Chondrocyte (in vitro differentiated cells): ENCODE data around the gene PHTF2. TPM values are rescaled to one million over a fixed set of nuclear protein-coding genes. Genes with fewer than 3 reads are reported as not detected.

Experiments
- DNase-seq: peaks from one replicate; pipeline ENCODE4 v3.0.0; 2021; ENCODE audit warnings: mixed read lengths, low spot score
- H3K27ac Mint-ChIP-seq: one replicate; pipeline ENCODE4 v1.8.0; 2021; ENCODE audit warnings: mild to moderate bottlenecking, moderate library complexity, mixed read lengths; ENCODE audit not compliant: unreplicated experiment
- H3K27me3 Mint-ChIP-seq: 2 replicates; pipeline ENCODE4 v1.8.0; 2021; ENCODE audit warnings: low read depth, mixed read lengths
- H3K36me3 Mint-ChIP-seq: 2 replicates; pipeline ENCODE4 v1.8.0; 2021; ENCODE audit warnings: low read depth, mixed read lengths
- H3K4me1 Mint-ChIP-seq: 2 replicates; pipeline ENCODE4 v1.8.0; 2021; ENCODE audit warnings: low read depth, mild to moderate bottlenecking, mixed read lengths
- H3K4me3 Mint-ChIP-seq: one replicate; pipeline ENCODE4 v1.8.0; 2021; ENCODE audit warnings: mild to moderate bottlenecking, moderate library complexity, mixed read lengths; ENCODE audit not compliant: unreplicated experiment
- H3K9me3 Mint-ChIP-seq: 2 replicates; pipeline ENCODE4 v1.8.0; 2021; ENCODE audit warnings: low read depth, mixed read lengths
- CTCF ChIP-seq: fragments of 200-600 bp; sonication (generic); IDR thresholded peaks from 2 replicates; pipeline ENCODE4 v1.5.0; 2021; ENCODE audit warnings: antibody characterized with exemption, mild to moderate bottlenecking, moderate library complexity
- total RNA-seq: library from RNA; stranded (reverse); gene quantifications from 3 replicates; pipeline ENCODE4 v1.2.1, GENCODE V29; 2021

The PHTF2 gene
- total RNA-seq, 1 donor from 2014 or later: 52.6 TPM

GRCh38 chr7:77954773-77955555 lies 156.4 kb downstream of the PHTF2 start:
- TF ChIP-seq CTCF: no peak
- H3K9me3 Mint-ChIP-seq: no peaks in the 10 kb centered on the region
- no peak overlapping the region for H3K4me3 Mint-ChIP-seq
- H3K27ac Mint-ChIP-seq: no peak overlapping the region
- H3K4me1 Mint-ChIP-seq: no peaks in the 10 kb centered on the region
- H3K36me3 Mint-ChIP-seq: peaks cover 5% of the 10 kb centered on the region
- no peak for DNase-seq
- H3K27me3 Mint-ChIP-seq: no peaks in the 10 kb centered on the region

- Mint-ChIP-seq H3K27ac (no peak overlapping the region), H3K36me3 (peaks cover 5% of the 10 kb centered on the region), H3K4me3 (no peak overlapping the region), H3K9me3 (no peaks in the 10 kb centered on the region), H3K27me3 (no peaks in the 10 kb centered on the region), H3K4me1 (no peaks in the 10 kb centered on the region)
- no peak for TF ChIP-seq CTCF
- no peak for DNase-seq
These were observed 159.9 kb downstream of the PHTF2 start for GRCh38 chr7:77958436-77958835.

GRCh38 chr7:77959080-77959479 lies 160.5 kb downstream of the PHTF2 start:
- Mint-ChIP-seq H3K27me3 (no peaks in the 10 kb centered on the region), H3K4me3 (no peak overlapping the region), H3K4me1 (no peaks in the 10 kb centered on the region), H3K36me3 (peaks cover 5% of the 10 kb centered on the region), H3K9me3 (no peaks in the 10 kb centered on the region), H3K27ac (no peak overlapping the region)
- no peak for TF ChIP-seq CTCF
- no peak for DNase-seq

- Mint-ChIP-seq H3K36me3 (peaks cover 5% of the 10 kb centered on the region), H3K27ac (no peak overlapping the region), H3K27me3 (no peaks in the 10 kb centered on the region), H3K9me3 (no peaks in the 10 kb centered on the region), H3K4me1 (no peaks in the 10 kb centered on the region), H3K4me3 (no peak overlapping the region)
- no peak for TF ChIP-seq CTCF
- DNase-seq: no peak
These were observed 161.8 kb downstream of the PHTF2 start for GRCh38 chr7:77960336-77960735.

GRCh38 chr7:77967429-77967828 lies 168.9 kb downstream of the PHTF2 start:
- H3K27me3 Mint-ChIP-seq: no peaks in the 10 kb centered on the region
- no peaks in the 10 kb centered on the region for H3K4me1 Mint-ChIP-seq
- no peak overlapping the region for H3K27ac Mint-ChIP-seq
- no peak for DNase-seq
- H3K4me3 Mint-ChIP-seq: no peak overlapping the region
- H3K36me3 Mint-ChIP-seq: no peaks in the 10 kb centered on the region
- TF ChIP-seq CTCF: no peak
- no peaks in the 10 kb centered on the region for H3K9me3 Mint-ChIP-seq
